GM18520 (cell line): ENCODE measurements around the gene ZNF746.
"Not testable (repeated sequence)": the region's sequence is repeated elsewhere in the genome, so short reads cannot be mapped to it uniquely, and the experiment has no call there.

Experiments
- ATAC-seq: cut with Tn5 transposase; IDR thresholded peaks from one replicate; pipeline ENCODE4 v1.9.1; 2021; ENCODE audit not compliant: unreplicated experiment

ZNF746 gene

DNA sequence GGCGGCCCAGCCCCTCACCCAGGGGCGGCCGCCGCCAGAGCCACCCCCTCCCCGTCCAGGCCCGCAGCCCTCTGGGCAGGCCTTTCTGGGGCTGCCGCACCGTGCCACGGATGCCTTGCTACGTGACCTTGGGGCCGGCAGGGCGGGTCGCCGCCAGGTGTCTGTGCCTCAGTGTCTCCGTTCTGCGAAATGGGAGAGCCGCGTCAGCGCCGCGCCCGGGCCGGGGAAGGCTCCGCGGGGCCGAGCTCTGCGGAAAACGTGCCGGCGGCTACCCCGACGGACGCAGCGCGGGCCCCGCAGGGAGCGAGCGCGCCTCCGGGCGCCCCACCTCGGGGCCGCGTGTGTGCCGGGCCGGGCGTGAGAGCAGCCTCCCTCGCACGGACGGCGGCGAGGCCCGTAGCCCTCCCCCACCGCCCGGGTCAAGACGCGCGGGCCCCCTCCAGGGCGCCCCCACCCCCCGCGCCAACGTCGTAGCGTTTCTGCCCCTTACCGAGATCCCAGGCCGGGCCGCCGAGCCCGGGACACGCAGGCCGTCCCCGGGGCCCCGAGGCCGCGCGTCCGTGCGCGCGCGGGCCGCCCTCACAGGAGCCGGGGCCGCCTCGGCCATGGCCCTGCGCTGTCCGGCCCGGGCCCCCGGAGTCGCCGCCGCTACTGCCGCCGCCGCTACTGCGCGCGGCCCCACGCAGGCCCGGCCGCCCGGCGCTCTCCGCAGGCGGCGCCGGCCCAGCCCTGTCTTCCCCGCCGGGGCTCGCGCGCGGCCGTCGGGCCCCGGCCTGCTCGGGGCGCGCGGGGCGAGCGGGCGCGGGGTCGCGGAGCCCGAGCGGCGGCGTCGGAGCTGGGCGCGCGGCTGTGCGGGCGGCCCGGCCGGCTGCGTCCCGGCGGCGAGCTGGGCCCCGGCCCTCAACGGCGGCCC is 37.8 kb downstream of the ZNF746 start:
- peak; percentile 18 for ATAC-seq

DNA sequence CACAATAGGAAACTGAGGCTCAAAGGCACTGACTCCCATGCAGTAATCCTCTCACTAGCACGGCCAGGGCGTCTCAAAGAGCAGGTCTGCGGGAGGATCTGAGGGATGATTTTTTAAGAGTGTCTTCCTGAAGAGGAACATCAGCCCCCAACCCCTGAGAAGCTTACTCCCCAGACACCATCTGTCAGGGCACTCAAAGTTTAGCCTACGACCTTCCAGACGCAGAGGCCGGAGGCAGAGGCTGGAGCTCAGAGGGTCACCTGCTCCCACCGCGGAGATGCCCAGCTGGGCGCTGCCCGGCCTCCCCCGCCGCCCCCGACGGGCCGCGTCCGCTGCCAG is 38.4 kb downstream of the ZNF746 start:
- no peak for ATAC-seq

DNA sequence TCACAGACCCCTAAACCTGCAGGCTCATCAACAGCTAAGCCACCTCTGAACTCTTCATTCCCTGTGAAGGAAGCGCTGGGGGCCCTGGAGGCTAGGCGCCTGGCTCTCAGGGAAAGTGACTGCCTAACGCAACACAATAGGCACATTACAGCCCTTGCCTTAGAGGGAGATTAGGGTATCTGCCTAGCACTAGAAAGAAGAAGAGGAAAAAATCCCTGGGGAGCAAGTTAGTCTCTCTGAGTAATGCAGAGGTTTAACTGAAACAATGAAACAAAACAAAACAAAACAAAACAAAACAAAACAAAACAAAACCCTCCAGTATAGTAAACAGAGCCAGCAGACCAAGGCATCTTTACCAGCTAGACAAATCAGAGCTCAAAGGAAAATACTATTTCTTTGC is 39.4 kb downstream of the ZNF746 start:
- no peak for ATAC-seq

DNA sequence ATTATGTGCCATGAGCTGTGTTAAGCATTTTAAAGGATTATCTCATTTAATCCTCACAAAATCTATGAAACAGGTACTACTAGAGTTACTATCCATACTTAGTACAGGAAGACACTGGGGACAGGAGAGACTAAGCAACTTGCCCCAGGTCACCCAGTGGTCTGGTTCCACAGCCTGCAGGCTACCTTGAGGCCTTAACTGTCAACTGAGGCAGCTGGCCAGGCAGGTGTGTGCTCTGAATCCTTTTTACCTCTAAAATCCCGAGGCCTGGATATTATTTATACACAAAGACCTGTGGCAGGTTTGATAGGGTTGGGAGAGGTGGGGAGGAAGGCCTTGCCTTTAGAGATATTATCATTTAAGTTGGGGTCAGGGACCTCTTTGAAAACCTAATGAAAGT is 39.8 kb downstream of the ZNF746 start:
- no peak for ATAC-seq

DNA sequence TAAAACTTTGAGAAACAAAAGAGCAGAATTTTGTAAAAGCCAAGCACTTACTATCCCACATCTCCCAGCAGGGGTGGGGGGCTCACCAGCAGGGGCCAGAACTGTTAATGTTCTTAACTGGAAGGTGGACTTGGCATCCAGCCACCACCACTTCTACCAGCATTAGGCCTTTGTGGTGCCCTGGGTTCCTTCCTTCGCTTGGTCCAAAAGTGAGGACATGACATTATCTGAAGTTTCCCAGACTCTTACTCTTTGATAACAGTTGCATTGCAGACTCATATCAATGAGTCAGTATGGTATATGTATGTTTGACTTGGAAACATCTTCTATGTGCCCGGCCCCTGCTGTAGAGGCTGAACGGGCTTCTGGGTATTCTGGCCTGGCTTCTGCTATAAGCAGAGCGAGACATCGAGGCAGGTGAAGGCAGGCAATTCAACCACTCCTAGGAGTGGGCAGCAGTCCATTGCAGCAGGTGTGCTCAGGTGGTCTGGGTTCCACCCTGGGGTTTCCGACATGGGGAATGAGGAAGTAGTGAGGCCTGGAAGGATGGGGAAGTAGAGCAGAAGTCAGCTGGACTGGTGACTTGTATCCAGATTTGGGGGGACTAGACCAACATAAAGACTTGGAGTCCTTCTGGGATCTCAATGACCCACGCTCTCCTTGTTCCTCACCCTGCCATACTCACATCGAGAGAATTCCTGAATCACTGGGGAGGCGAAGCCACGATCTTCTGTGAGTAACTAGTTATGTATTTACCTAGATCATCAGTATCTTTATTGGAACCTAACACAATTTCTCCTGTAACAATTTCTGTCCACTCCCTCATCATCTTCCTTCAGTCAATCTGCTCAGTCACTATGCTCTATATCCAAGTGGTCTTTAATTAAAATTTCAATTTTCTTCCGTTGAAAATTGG is 40.8 kb downstream of the ZNF746 start:
- ATAC-seq = no peak

DNA sequence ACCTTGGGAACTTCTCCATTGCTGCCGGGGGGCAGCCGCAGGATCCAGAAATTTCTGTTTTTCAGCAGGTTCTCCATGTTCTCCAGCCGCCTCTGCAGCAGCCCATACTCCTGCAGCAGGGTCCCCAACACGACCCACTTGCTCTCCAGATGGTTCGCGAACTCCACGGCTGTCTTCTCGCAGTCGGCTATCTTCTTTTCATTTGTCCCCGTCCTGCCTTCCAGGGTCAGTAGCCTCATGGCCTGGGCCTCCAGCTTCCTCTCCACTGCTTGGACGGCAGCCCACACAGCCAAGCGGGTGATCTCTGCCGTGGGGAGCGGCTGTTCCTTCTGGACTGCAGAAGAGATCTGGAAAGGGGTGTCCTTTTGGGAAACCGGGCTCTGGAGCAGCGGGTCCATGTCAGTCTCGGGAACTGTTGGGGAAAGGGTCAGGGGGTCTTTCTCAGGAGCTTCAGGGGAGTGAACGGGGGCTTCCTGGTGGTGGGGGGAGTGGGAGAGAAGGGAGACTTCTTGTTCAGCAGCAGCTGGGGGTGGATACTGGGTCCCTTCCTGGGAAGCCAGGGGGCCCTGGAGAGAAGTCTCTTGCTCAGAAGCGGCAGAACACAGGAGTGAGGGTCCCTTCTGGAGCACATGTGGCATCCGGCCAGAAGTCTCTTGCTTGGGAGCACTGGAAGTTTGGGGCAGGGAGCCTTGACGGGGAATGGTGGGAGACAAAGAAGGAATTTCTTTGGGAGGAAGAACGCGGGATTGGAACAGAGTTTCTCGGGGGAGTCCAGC is 42.2 kb downstream of the ZNF746 start:
- ATAC-seq = no peak

DNA sequence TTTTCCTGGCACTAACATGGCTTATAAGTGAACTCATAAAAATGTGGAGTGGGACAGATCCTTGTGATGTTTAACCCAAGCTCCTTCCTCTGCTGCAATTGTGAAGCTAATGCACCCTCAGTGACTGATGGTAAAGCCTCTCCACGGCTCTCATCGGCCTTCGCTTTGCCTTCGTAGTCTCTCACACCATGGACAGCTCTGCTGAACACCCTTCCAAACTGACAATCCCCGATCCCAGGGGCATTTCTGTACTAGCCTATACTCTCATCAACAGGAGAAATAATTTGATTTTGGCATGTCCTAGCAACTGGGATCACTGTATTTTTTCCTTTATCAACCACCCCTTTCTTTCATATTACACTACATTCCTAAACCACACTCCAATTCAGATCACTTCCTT is 42.9 kb downstream of the ZNF746 start:
- no peak for ATAC-seq

DNA sequence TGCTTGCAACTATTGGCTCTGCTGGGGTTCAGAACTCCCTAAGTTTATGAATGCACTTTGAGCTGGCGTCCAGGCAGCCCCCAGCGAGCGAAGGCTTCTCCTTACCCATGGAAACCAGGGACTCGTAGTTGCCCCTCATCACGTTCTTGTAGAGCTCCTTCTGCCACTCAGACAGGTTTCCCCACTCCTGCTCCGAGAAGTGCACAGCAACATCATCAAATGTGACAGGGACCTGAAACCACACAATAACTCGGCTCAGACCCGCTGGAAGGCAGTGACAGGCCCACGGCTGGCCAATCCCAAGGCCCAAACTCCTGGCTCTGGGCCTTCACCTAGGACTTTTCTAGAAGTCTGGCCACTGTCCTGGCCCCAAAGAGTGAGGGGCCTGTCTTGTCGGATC is 43.6 kb downstream of the ZNF746 start:
- ATAC-seq = no peak

DNA sequence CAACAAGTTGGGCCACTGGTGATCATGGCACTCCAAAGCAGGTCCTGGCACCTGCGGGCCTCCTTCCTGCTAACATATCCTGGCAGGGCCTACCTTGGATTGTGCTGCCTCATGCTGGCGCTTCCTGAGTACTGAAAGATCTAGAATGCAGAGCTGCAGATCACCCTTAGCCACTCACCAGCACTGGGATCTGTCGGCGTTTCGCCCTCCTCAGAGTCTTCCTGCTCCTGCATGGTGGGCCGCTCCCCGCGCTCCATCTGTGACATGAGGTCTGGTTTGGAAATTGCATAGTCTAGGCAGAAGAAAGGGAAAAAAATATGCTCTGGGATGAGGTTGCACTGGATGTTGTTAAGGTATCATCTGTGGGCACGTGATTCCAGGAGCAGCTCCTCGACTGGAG is 46.8 kb downstream of the ZNF746 start:
- ATAC-seq = no peak

DNA sequence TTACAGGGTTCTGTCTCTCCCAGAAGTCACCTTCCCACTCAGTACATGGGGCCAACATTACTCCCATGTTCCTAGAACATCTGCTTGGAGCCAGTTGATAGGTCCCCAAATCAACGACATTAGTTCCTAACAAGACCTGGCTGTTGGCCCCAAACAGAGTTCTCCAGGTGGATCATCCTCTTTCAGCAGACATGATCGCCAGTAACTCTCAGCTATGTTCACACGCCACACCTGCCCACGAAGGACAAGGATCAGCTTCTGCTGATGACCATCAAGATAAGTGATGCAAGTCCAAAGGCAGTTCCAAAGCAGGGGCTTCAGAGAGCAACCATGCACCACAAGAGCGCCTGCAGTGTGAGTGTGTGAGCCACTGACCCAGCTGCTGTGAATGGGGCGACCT is 47.7 kb downstream of the ZNF746 start:
- no peak for ATAC-seq

DNA sequence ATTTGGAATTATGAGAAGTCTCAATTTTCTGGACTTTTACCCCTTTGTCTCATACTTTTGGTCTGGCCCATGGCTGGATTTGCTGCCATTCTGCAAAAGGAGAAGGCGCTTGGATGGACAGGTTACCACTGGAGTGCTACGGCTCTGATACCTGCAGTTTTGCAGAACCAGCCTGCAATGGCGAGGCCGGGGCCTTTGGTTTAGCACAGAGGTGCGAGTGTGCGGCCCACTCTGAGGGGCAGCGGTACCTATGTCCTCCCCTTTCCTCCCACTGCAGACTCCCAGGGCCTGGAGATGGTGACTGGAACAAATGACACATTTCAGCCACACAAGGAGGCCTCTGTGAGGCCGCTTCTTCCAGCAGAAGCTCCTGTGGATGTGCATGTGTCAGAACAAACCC is 48.6 kb downstream of the ZNF746 start:
- no peak for ATAC-seq

DNA sequence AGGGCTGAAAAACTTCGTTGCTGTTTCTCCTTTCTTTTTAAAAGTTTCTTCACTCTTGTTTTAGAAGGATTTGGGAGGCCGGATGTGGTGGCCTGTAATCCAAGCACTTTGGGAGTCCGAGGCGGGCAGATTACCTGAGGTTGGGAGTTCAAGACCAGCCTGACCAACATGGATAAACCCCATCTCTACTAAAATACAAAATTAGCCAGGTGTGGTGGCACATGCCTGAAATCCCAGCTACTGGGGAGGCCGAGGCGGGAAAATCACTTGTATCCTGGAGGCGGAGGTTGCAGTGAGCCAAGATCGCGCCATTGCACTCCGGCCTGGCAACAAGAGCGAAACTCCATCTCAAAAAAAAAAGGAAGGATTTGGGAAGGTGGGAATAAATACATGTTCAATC is 51.6 kb downstream of the ZNF746 start:
- ATAC-seq = not testable (repeated sequence)

DNA sequence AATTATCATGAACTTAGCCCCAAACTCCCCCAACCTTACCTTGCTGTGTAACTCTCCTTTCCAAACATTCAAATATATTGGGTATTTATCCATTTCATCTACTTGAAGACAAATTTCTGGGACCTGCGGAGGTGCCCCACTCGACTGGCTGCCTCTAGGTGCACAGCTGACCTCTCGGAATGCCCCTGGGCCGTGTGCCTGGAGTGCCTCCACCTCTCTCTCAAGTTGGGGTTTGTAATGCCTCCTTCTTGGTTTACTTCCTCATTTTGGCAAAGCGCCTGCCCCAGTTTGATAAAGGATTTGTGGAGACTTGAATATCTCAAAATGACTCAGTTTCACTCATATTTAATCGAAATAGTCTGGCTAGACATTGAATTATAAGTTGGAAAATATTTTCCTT is 53.3 kb downstream of the ZNF746 start:
- ATAC-seq = no peak

DNA sequence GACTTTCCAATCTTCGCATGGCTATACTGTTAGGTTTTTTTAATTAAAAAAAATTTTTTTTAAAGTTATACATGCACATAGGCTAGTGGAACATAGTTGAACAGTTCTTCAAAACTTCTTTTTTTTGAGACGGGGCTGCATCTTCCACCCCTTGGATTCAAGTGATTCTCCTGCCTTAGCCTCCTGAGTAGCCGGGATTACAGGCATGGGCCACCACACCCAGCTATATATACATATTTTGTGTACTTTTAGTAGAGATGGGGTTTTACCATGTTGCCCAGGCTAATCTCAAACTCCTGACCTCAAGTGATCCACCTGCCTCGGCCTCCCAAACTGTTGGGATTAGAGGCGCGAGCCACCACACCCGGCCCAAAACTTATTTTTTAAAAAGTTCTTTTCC is 54.1 kb downstream of the ZNF746 start:
- no peak for ATAC-seq

DNA sequence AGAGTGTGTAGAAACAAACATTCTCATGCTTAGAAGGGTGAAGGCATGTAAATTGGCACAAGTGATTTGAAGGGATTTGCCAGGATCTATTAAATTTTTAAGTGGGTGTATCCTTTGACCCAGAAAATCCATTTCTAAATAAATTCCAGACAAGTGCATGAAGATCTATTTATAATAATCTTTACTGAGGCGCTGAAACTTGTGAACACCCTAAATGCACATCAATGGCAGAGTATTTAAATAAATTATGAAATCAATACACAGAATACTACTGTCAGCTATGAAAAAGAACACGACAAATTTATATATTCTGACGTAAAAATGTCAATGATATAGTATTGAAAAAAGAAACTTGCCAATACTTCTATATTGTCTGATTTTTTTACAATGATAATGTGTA is 54.7 kb downstream of the ZNF746 start:
- ATAC-seq = no peak

DNA sequence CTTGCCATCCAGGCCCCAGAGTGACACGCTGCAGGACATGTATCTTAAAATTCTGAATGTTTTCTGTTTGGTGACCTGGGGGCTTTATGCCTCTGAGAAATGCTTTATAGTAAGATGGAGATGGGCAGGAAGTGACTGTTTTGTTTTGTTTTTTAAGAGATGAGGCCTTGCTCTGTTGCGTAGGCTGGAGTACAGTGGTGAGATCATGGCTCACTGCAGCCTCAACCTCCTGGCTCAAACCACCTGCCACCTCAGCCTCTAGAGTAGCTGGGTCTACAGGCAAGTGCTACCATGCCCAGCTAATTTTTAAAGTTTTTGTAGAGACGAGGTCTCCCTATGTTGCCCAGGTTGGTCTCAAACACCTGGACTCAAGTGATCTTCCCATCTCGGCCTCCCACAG is 57.4 kb downstream of the ZNF746 start:
- ATAC-seq = no peak

DNA sequence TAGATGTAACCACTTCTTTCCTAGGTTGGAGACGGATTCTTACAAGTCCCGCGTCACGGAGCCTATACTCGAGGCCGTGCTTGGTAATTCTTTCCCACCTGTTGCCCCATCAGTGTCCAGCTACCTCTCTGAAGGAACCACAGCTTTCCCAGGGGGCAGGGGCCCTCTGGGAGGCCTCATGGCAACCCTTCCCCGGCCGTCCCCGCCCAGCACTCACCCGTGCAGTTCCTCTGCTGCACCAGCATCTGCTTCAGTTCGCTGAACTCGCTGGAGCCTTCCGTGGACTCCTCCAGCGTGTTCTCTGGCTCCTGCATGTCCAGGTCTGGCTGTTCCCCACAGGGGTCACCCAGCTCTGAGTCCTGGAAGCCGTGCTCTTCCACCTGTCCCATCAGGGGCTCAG is 61.3 kb downstream of the ZNF746 start:
- ATAC-seq = no peak

DNA sequence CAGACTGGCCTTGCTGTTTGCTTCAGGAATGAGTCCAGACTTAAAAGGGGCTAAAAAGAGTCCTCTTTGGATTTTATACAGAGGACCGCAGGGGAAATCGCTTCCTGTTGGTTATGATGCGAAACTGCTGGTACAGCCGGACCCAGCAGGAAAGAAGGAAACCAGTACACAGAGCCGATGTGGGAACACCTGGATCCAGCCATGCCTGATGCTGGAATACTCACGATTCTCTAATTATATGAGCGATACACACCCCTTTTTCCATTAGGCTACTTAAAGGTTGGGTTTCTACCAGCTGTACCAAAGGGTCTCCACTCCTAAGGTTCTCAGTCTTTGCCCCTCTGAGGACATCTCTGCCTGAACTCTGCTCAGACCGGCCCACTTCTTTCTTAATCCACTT is 64.5 kb downstream of the ZNF746 start:
- ATAC-seq = no peak

DNA sequence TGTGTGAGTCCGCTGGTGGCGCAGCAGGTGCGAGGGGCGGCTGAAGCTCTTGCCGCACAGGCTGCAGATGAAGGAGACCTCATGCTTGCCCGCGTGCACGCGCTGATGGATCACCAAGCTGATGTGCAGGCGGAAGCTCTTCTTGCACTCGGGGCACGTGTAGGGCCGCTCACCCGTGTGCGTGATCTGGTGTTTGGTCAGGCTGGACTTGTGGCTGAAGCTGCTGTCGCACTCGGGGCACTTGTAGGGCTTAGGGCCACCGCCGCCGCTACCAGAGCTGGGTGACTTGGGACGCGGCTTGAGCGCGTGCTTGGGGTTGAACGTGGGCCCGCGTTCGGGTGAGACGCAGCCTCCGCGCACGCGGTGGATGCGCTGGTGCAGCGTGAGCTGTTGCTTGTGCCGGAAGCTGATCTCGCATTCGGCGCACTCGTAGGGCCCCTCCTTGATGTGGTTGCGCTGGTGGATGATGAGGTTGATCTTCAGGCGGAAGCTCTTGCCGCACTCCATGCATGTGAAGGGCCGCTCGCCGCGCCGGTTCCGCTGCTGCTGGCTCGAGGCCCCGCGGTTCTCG is 65.4 kb downstream of the ZNF746 start:
- no peak for ATAC-seq

DNA sequence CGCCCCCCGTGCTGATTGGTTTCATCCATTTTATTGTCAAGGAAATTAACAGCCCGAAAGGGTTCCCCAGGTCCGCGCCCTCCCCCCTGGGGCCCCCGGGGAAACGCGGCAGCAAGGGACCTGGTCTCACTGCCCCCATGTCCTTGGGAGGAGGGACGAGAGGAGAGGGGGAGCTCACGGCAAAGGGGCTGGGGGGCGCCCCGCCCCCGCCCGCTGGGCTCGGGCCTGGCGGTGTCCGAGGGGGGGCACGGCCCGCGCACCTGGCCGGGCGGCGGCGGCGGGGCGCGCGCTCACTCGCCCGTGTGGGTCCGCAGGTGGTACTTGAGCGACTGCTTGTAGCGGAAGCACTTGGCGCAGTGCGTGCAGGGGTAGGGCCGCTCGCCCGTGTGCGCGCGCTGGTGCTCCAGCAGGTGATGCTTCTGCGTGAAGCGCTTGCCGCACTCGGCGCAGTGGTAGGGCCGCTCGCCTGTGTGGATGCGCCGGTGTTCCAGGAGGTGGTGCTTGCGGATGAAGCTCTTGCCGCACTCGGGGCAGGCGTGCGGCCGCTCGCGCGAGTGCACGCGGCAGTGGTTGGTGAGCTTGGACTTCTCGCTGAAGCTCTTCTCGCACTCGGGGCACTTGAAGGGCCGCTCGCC is 66.0 kb downstream of the ZNF746 start:
- no peak for ATAC-seq

DNA sequence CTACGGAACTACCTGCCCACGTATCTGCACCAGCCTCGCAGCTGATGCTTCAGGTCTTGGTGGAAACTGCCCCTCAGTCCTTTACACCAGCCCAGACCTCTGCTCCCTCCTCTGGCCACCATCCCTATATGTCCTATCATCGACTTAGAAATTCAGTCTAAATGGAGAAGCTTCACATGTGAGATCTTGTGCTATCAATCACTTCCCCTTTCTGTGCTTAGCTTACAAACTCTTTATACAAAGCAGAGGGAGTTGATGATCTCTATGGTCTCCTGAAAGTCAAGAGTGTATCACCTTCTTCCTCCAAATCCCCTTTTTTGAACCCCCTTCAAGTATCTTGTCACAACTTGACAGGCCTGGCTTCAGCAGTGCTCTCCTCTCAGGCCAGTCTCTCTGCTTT is 67.4 kb downstream of the ZNF746 start:
- no peak for ATAC-seq
